ENCODE data around the gene SDS. TPM values are rescaled to one million over a fixed set of nuclear protein-coding genes. Genes with fewer than 3 reads are reported as not detected.

Gene SDS
- total and polyA plus RNA-seq, 2 of the 8 experiments (the other 6 are each of a cell fraction or from before 2014, with no cell fraction given) = 0.21 TPM; not detected in 1

GRCh38 chr12:113425960-113426453, 22.3 kb upstream of the SDS start (continued):
- no peak for TF ChIP-seq CTCF (IDR thresholded peaks at IDR 0.05; ENCODE audit: control extremely low read depth in 1 of 3, insufficient read depth in 1 of 3, low read depth in 1 of 3, low read length in 3 of 3)
